DOHH2 (cell line): Measurements from ENCODE around the gene TMEM184A.

Experiments
- H3F3A ChIP-seq: fragments of 200-600 bp; sonication (generic), shearing (Covaris generic); 2 replicates; pipeline ENCODE4 v1.6.0; 2016; ENCODE audit warnings: antibody characterized with exemption, mild to moderate bottlenecking; ENCODE audit not compliant: control insufficient read depth, insufficient read depth
- H3K27ac ChIP-seq: fragments of 200-600 bp; sonication (generic); 2 replicates; pipeline ENCODE4 v1.5.1; 2014; ENCODE audit warnings: low read depth, mild to moderate bottlenecking, low read length, moderate library complexity
- H3K27me3 ChIP-seq: fragments of 200-600 bp; sonication (generic); 2 replicates; pipeline ENCODE4 v1.6.1; 2014; ENCODE audit warnings: mild to moderate bottlenecking, low read length, mixed read lengths; ENCODE audit not compliant: control insufficient read depth
- H3K36me3 ChIP-seq: fragments of 200-600 bp; sonication (generic); 2 replicates; pipeline ENCODE4 v1.6.1; 2014; ENCODE audit warnings: mild to moderate bottlenecking, low read length, moderate library complexity, mixed read lengths; ENCODE audit not compliant: control insufficient read depth
- H3K4me1 ChIP-seq: fragments of 200-600 bp; sonication (generic); 2 replicates; pipeline ENCODE4 v1.6.1; 2014; ENCODE audit warnings: mild to moderate bottlenecking, low read length, mixed read lengths; ENCODE audit not compliant: control insufficient read depth
- H3K4me2 ChIP-seq: fragments of 200-600 bp; sonication (generic); 2 replicates; pipeline ENCODE4 v1.6.0; 2014; ENCODE audit warnings: mild to moderate bottlenecking, low read length, moderate library complexity
- H3K4me3 ChIP-seq: fragments of 200-600 bp; sonication (generic); 2 replicates; pipeline ENCODE4 v1.5.1; 2014; ENCODE audit warnings: mild to moderate bottlenecking, low read length, mixed read lengths
- H3K79me2 ChIP-seq: fragments of 200-600 bp; sonication (generic); 2 replicates; pipeline ENCODE4 v1.6.1; 2014; ENCODE audit warnings: mild to moderate bottlenecking, low read length, mixed read lengths; ENCODE audit not compliant: control insufficient read depth
- H3K9me2 ChIP-seq: fragments of 200-600 bp; sonication (generic); replicated peaks from 2 replicates; pipeline ENCODE4 v1.6.1; 2014; ENCODE audit warnings: mild to moderate bottlenecking, low read length, mixed read lengths; ENCODE audit not compliant: control insufficient read depth
- H3K9me3 ChIP-seq: fragments of 200-600 bp; sonication (generic); 2 replicates; pipeline ENCODE4 v1.6.1; 2014; ENCODE audit warnings: antibody characterized with exemption, low read length, mixed read lengths; ENCODE audit not compliant: control insufficient read depth, insufficient read depth
- H4K20me1 ChIP-seq: fragments of 200-600 bp; sonication (generic); 2 replicates; pipeline ENCODE4 v1.6.0; 2014; ENCODE audit warnings: low read depth, mild to moderate bottlenecking, antibody characterized with exemption, low read length, moderate library complexity; ENCODE audit not compliant: control insufficient read depth, insufficient read depth
- EZH2phosphoT487 ChIP-seq: fragments of 200-600 bp; sonication (generic); IDR thresholded peaks from 2 replicates; pipeline ENCODE4 v1.6.1; 2017; ENCODE audit warnings: borderline replicate concordance, mild to moderate bottlenecking, antibody characterized with exemption, low read length, moderate library complexity, mixed read lengths
- TF ChIP-seq, protein P1 (sequence below): fragments of 200-600 bp; sonication (generic); IDR thresholded peaks from one replicate; pipeline ENCODE4 v1.5.1; 2014; ENCODE audit warnings: antibody characterized with exemption, mild to moderate bottlenecking, low read depth, low read length; ENCODE audit not compliant: poor library complexity, severe bottlenecking

Gene TMEM184A

DNA sequence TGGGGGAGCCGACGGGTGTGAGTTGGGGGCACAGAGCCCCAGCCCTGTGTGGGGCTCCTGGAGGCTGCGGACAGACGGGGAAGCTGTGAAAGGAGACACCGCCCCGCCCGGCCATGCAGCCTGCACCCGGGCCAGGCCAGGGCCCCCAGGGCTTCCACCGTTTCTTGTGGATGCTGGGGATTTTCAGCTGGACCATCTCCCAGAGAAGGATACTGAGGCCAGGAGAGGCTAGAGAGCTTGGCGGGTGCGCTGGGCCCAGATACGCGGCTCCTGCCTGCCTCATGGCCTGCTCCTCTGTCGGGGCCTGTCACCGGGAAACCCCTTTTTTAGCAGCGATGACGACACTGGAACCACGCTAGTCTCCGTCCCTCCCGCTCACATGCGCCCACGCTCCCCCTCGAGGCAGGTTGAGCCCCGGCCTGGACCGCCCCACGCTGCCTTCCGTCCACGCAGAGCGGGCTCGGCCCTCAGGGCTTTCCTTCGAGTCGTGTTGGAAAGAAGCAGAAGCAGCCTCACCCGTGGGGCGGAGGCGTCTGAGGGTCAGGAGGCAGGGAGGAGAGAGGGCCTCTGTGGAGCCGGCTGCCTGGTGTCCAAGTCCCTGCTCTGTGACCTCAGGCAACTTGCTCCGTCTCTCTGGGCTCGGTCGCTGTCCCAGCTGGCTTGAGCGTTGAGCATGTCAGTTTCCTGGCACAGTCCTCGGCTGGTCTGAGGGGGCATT lies 11.7 kb downstream of the TMEM184A start:
- Histone ChIP-seq H4K20me1 (0 out of 2 replicates have a peak, but pooled peaks cover 3% of the 10 kb centered on the region), H3F3A (peaks cover 3% of the 10 kb centered on the region), H3K27ac (no peak overlapping the region), H3K79me2 (peaks cover 6% of the 10 kb centered on the region), H3K36me3 (peaks cover 49% of the 10 kb centered on the region), H3K27me3 (no peaks in the 10 kb centered on the region), H3K4me1 (peaks cover 8% of the 10 kb centered on the region; the same call in 1 of the 2 replicates), H3K4me2 (no peak overlapping the region), H3K4me3 (no peak overlapping the region), H3K9me2 (no peaks in the 10 kb centered on the region), H3K9me3 (no peaks in the 10 kb centered on the region)
- TF ChIP-seq EZH2phosphoT487: no peak
- TF ChIP-seq, protein P1, sequence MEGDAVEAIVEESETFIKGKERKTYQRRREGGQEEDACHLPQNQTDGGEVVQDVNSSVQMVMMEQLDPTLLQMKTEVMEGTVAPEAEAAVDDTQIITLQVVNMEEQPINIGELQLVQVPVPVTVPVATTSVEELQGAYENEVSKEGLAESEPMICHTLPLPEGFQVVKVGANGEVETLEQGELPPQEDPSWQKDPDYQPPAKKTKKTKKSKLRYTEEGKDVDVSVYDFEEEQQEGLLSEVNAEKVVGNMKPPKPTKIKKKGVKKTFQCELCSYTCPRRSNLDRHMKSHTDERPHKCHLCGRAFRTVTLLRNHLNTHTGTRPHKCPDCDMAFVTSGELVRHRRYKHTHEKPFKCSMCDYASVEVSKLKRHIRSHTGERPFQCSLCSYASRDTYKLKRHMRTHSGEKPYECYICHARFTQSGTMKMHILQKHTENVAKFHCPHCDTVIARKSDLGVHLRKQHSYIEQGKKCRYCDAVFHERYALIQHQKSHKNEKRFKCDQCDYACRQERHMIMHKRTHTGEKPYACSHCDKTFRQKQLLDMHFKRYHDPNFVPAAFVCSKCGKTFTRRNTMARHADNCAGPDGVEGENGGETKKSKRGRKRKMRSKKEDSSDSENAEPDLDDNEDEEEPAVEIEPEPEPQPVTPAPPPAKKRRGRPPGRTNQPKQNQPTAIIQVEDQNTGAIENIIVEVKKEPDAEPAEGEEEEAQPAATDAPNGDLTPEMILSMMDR: no peak

DNA sequence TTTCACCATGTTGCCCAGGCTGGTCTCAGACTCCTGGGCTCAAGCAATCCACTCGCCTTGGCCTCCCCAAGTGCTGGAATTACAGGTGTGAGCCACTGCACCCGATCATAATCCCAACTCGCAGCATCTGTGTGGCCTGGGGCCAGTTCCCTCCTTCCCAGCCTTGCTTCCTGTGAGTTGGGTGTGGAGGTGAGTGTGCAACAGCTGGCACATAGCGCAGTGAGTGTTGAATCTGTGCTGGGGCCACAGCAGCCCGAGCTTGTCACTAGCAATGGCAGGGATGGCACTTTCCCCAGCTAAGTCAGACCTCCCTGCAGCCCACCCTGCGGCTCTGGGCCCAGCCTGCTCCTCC lies 12.2 kb downstream of the TMEM184A start:
- Histone ChIP-seq H3K9me2 (no peaks in the 10 kb centered on the region), H3K79me2 (peaks cover 12% of the 10 kb centered on the region), H4K20me1 (0 out of 2 replicates have a peak, but pooled peaks cover 3% of the 10 kb centered on the region), H3F3A (peaks cover 3% of the 10 kb centered on the region), H3K27me3 (no peaks in the 10 kb centered on the region), H3K4me1 (peaks cover 8% of the 10 kb centered on the region; the same call in 1 of the 2 replicates), H3K4me2 (no peak overlapping the region), H3K9me3 (no peaks in the 10 kb centered on the region), H3K27ac (no peak overlapping the region), H3K36me3 (peaks cover 55% of the 10 kb centered on the region), H3K4me3 (no peak overlapping the region)
- TF ChIP-seq, protein P1: no peak
- no peak for TF ChIP-seq EZH2phosphoT487

DNA sequence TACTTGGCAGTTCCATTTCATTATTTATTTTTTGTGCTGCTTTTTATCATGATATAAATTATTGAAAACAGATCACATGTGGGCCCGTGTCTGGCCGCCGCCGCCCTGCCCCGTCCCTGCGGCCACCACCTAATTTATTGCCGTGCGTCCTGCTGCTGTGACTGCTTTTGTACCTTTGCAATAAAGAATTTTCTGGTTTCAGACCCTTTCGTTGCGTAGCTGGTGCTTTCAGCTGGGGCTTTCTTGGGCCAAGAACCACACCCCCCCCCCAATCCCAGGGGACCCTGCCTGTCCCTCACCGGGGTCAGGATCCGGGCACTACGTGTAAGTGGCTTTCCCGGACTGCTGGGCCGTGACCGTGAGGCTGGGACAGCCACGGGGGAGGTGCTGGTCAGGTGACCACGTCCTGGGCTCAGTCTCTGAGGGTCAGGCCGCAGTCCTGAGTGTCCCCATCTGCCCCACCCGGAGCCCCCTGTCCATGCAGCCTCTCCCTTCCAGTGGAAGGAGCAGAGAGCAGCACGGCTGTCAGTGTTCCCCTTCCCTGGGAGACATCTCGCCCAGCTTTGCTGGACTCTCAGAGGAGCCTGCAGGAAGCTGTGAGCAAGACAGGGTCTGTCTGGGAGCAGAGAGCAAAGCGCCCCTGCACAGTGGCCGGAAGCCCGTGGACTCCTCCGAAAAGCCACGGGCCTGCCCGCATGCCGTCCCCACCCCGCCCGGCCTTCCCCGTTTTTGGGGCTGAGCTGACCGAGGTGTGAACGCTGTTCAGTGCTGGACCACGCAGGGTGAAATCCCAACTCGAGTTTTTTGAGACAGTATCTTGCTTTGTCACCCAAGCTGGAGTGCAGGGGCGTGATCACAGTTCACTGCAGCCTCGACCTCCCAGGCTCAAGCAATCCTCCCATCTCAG lies 12.9 kb downstream of the TMEM184A start:
- TF ChIP-seq EZH2phosphoT487: no peak
- TF ChIP-seq, protein P1: no peak
- H3K4me3 ChIP-seq: no peak overlapping the region
- no peaks in the 10 kb centered on the region for H3K9me2 ChIP-seq
- H3K79me2 ChIP-seq: peaks cover 19% of the 10 kb centered on the region
- H3K27me3 ChIP-seq: no peaks in the 10 kb centered on the region
- peaks cover 3% of the 10 kb centered on the region for H3F3A ChIP-seq
- no peaks in the 10 kb centered on the region for H3K9me3 ChIP-seq
- H4K20me1 ChIP-seq: peaks cover 4% of the 10 kb centered on the region; the same call in 1 of the 2 replicates
- no peak overlapping the region for H3K4me2 ChIP-seq
- H3K27ac ChIP-seq: no peak overlapping the region
- H3K36me3 ChIP-seq: peaks cover 60% of the 10 kb centered on the region
- peaks cover 5% of the 10 kb centered on the region; the same call in 1 of the 2 replicates for H3K4me1 ChIP-seq
